ENCODE results near the gene DCDC1. TPM values are rescaled to one million over a fixed set of nuclear protein-coding genes. Genes with fewer than 3 reads are reported as not detected.

DCDC1 gene
- total RNA-seq, 4 donors from 2014 or later: 0.17 TPM; not detected in 3

DNA sequence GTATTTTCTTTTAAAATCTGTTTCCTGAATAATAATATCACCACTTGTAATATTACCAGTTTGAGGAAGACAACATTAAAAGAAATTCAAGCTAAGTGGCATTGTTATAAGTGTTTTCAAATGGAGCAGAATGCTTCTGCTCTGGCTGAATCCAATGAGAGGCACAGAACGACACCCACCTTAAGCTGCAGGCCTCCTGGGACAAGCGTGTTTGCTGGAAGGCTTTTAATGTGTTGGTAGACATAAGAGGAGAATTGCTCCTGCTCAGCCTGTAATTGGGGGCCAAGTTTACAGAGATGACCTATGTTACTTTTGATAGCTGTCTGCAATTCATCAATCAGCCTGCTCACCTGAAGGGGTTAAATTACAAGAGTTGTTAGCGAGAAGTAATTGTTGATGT lies 242.2 kb downstream of the DCDC1 start:
- peaks cover 0 to 8% (median 3%) of the 10 kb centered on the region in 4 donors for H3K9me3 ChIP-seq
- no peak overlapping the region for H3K4me3 ChIP-seq
- WGBS: 48% methylated on average over 3 of the region's 3 CpGs
- DNase-seq (ENCODE audit: extremely low spot score): no peak
- intact Hi-C loops (cut with DNase I): no loop called here
- H3K36me3 ChIP-seq: no peaks in the 10 kb centered on the region
- no peak overlapping the region for H3K27ac ChIP-seq (replicated peaks in 1 of 4)
- no peaks in the 10 kb centered on the region for H3K4me1 ChIP-seq
- TF ChIP-seq EP300 (IDR thresholded peaks at IDR 0.05) (no peak), POLR2AphosphoS5 (IDR thresholded peaks at IDR 0.05) (no peak), POLR2A (IDR thresholded peaks at IDR 0.05; ENCODE audit: low read depth) (no peak)
- TF ChIP-seq, protein P1, sequence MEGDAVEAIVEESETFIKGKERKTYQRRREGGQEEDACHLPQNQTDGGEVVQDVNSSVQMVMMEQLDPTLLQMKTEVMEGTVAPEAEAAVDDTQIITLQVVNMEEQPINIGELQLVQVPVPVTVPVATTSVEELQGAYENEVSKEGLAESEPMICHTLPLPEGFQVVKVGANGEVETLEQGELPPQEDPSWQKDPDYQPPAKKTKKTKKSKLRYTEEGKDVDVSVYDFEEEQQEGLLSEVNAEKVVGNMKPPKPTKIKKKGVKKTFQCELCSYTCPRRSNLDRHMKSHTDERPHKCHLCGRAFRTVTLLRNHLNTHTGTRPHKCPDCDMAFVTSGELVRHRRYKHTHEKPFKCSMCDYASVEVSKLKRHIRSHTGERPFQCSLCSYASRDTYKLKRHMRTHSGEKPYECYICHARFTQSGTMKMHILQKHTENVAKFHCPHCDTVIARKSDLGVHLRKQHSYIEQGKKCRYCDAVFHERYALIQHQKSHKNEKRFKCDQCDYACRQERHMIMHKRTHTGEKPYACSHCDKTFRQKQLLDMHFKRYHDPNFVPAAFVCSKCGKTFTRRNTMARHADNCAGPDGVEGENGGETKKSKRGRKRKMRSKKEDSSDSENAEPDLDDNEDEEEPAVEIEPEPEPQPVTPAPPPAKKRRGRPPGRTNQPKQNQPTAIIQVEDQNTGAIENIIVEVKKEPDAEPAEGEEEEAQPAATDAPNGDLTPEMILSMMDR (IDR thresholded peaks at IDR 0.05): no peak
- no peaks in the 10 kb centered on the region for H3K27me3 ChIP-seq

DNA sequence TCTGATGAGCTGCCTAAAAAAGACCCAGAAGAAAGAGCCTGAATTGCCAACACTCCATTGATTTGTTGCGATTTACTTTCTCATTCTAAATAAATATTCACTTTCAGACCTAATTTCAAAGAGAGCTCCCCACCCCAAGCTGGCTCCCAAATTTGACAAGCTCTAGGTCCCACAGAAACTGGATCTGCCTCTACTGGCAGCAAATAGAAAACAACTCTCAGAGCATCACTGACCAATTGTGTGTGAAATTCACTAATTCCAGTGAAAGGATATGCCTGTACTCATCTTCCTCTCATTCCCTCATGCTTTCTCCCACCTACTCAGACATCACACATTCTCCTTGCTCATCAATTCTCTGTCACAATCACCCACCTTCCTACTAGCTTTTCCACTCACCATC lies 249.1 kb downstream of the DCDC1 start:
- intact Hi-C loops (cut with DNase I): no loop called here
- no peak overlapping the region for H3K4me3 ChIP-seq
- H3K4me1 ChIP-seq: no peaks in the 10 kb centered on the region
- peaks cover 0 to 8% (median 3%) of the 10 kb centered on the region in 4 donors for H3K9me3 ChIP-seq
- no peaks in the 10 kb centered on the region for H3K36me3 ChIP-seq
- no peak overlapping the region for H3K27ac ChIP-seq (replicated peaks in 1 of 4)
- WGBS: 100% methylated on average over 1 of the region's 1 CpG
- TF ChIP-seq POLR2AphosphoS5 (IDR thresholded peaks at IDR 0.05) (no peak), POLR2A (IDR thresholded peaks at IDR 0.05; ENCODE audit: low read depth) (no peak), EP300 (IDR thresholded peaks at IDR 0.05) (no peak)
- TF ChIP-seq, protein P1 (IDR thresholded peaks at IDR 0.05): no peak
- DNase-seq (ENCODE audit: extremely low spot score): no peak
- no peaks in the 10 kb centered on the region for H3K27me3 ChIP-seq

DNA sequence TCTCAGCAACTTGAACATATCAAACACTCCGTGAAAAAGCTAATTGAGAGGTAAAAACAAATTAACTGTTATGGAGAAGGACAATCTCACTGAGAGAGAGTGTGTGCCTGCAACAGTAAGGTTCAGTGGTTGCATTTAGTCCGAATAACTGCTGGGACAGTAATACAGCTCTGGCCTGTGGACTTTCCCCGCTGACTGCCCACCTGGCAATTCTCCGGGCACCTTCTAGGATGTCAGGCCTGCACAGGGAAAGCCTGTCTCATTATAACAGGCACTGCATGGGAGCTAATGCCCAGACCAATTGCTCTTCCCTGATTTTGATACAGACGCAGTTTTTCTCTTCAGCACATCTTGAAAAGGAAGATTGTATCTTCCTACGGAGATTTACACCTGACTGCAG lies 251.0 kb downstream of the DCDC1 start:
- DNase-seq (ENCODE audit: extremely low spot score): no peak
- intact Hi-C loops (cut with DNase I): no loop called here
- no peaks in the 10 kb centered on the region for H3K4me1 ChIP-seq
- no peaks in the 10 kb centered on the region for H3K9me3 ChIP-seq
- 79% methylated on average over 6 of the region's 6 CpGs for WGBS
- H3K27ac ChIP-seq (replicated peaks in 1 of 4): no peak overlapping the region
- TF ChIP-seq, protein P1 (IDR thresholded peaks at IDR 0.05): no peak
- no peak for TF ChIP-seq POLR2AphosphoS5 (IDR thresholded peaks at IDR 0.05)
- TF ChIP-seq EP300 (IDR thresholded peaks at IDR 0.05): no peak
- TF ChIP-seq POLR2A (IDR thresholded peaks at IDR 0.05; ENCODE audit: low read depth): no peak
- H3K27me3 ChIP-seq: no peaks in the 10 kb centered on the region
- H3K4me3 ChIP-seq: no peak overlapping the region
- no peaks in the 10 kb centered on the region for H3K36me3 ChIP-seq

DNA sequence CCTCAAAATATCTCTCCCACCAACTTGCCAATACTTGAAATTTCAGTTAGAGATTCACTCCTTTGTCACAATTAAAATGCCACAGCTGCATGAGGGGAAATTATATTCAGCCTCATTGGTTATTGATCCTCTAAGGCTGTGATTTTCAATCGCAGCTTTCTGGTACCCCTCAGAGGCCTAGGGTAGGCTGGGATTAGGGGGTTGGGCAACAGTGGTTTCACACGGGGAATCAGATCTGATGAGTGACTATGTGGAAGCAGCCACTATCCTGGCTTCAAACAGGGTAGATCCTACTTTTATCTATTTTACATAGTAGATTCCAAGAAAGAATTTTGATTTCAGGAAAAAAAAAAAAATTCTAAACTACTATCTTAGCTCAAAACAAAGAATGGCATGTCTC lies 252.5 kb downstream of the DCDC1 start:
- no peak overlapping the region for H3K27ac ChIP-seq (replicated peaks in 1 of 4)

More for the DNA sequence above, 252.5 kb downstream of the DCDC1 start:
- Histone ChIP-seq H3K4me1 (no peaks in the 10 kb centered on the region), H3K4me3 (no peak overlapping the region), H3K36me3 (no peaks in the 10 kb centered on the region), H3K9me3 (no peaks in the 10 kb centered on the region), H3K27me3 (no peaks in the 10 kb centered on the region)
- DNase-seq (ENCODE audit: extremely low spot score): no peak
- intact Hi-C loops (cut with DNase I): no loop called here
- 42% methylated on average over 2 of the region's 2 CpGs for WGBS
- TF ChIP-seq POLR2AphosphoS5 (IDR thresholded peaks at IDR 0.05): no peak
- TF ChIP-seq EP300 (IDR thresholded peaks at IDR 0.05): no peak
- no peak for TF ChIP-seq POLR2A (IDR thresholded peaks at IDR 0.05; ENCODE audit: low read depth)
- TF ChIP-seq, protein P1 (IDR thresholded peaks at IDR 0.05): no peak

Measured in esophagus muscularis mucosa (tissue), 4 donors.